Aorta (tissue), 5 donors: ENCODE measurements around the gene SHISA5. TPM values are rescaled to one million over a fixed set of nuclear protein-coding genes. Genes with fewer than 3 reads are reported as not detected.

Source experiments
- ATAC-seq: fragments of 200-7000 bp; cut with Tn5 transposase; one replicate; pipeline ENCODE4 v1.9.1; 2022; ENCODE audit warnings: moderate library complexity; ENCODE audit not compliant: low FRiP score
- DNase-seq, 2 donors: peaks; one replicate each; pipeline ENCODE4 v3.0.0-alpha.2; 2020
- H3K27ac ChIP-seq, 2 donors: one replicate each; pipeline ENCODE4 v1.5.1; 2013; ENCODE audit warnings: low read length in 2 of 2, mild to moderate bottlenecking in 2 of 2, moderate library complexity in 2 of 2, control low read depth in 1 of 2, inconsistent platforms in 1 of 2, low read depth in 1 of 2
- H3K27me3 ChIP-seq, 2 donors: one replicate each; pipeline ENCODE4 v1.6.1; 2013; ENCODE audit warnings: control low read depth in 1 of 2, low read length in 1 of 2, mild to moderate bottlenecking in 1 of 2, moderate library complexity in 1 of 2; ENCODE audit not compliant: insufficient read depth in 2 of 2, control insufficient read depth in 1 of 2
- H3K36me3 ChIP-seq, 2 donors: one replicate each; pipeline ENCODE4 v1.6.1; 2013; ENCODE audit warnings: control low read depth in 1 of 2, low read length in 1 of 2, mild to moderate bottlenecking in 1 of 2; ENCODE audit not compliant: insufficient read depth in 2 of 2, control insufficient read depth in 1 of 2
- H3K4me1 ChIP-seq, 2 donors: one replicate each; pipeline ENCODE4 v1.6.1; 2013; ENCODE audit warnings: low read length in 2 of 2, control low read depth in 1 of 2, mild to moderate bottlenecking in 1 of 2, moderate library complexity in 1 of 2; ENCODE audit not compliant: insufficient read depth in 2 of 2, control insufficient read depth in 1 of 2
- H3K4me3 ChIP-seq, 2 donors: one replicate each; pipeline ENCODE4 v1.5.1; 2013; ENCODE audit warnings: low read length in 2 of 2, control low read depth in 1 of 2, mild to moderate bottlenecking in 1 of 2
- H3K9me3 ChIP-seq: one replicate; pipeline ENCODE4 v1.6.1; 2013; ENCODE audit warnings: mild to moderate bottlenecking, low read length; ENCODE audit not compliant: control insufficient read depth
- WGBS, 2 donors: extraction: QIAGEN DNeasy Blood & Tissue Kit; methylation state at CpG; one replicate each; pipeline ENCODE4 v1.1.7; 2013; 5-methylcytosine and 5-hydroxymethylcytosine counted together
- intact Hi-C, 2 donors: fragments of 100-400 bp; cut with DNase I; formaldehyde crosslinking; loops; one replicate each; pipeline versions ENCODE4 v1.14.2 to v1.15.0; 2022
- polyA plus RNA-seq, 2 donors: library from polyadenylated mRNA; stranded (reverse); fragments of 200-250 nt; gene quantifications; one replicate each; pipeline ENCODE4 v1.2.3, GENCODE V29; 2013
- total RNA-seq, 2 donors: library from RNA; stranded (reverse); fragmentation: NEBNext Ultra II Directional; extraction: Animal tissue kit (Norgen Biotek cat#: 25700); gene quantifications; one replicate each; pipeline ENCODE4 v1.2.1, GENCODE V29; 2021
- donor health status: healthy with polysubstance abuse.
- donor health status: Bipolar disorder and iron deficiency.
- donor health status: DM: no; HTN: no; CAD: no.
- donor health status: DM: no; HTN: no; CAD: no.
- donor health status: DM: yes; HTN: yes; CAD: no.

Gene SHISA5
- total and polyA plus RNA-seq, 4 donors, result 64.2 to 183 (median 142) TPM

DNA sequence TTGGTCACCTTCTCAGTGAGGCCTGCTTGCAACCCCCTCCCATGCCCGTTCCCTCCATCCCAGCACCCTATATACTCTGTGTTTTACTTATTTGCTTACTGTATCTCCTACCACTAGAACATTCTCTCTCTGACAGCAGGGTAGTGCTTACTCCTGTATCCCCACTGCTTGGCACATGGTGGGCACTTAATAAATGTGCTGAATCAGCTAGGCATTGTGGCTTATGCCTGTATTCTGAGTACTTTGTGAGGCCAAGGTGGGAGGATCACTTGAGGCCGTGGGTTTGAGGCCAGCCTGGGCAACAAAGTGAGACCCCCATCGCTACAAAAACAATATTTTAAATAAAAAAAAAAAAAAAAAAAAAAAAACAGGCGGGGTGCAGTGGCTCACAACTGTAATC, 7.6 kb upstream of the SHISA5 start:
- intact Hi-C loops, result no loop called here
- Histone ChIP-seq H3K27ac (no peak overlapping the region), H3K36me3 (no peaks in the 10 kb centered on the region), H3K4me1 (no peaks in the 10 kb centered on the region), H3K4me3 (no peak overlapping the region), H3K9me3 (no peaks in the 10 kb centered on the region), H3K27me3 (no peaks in the 10 kb centered on the region)
- 86 to 91% methylated on average over 4 of the region's 4 CpGs for WGBS, 2 donors
- no peak for DNase-seq
- ATAC-seq, result no peak

DNA sequence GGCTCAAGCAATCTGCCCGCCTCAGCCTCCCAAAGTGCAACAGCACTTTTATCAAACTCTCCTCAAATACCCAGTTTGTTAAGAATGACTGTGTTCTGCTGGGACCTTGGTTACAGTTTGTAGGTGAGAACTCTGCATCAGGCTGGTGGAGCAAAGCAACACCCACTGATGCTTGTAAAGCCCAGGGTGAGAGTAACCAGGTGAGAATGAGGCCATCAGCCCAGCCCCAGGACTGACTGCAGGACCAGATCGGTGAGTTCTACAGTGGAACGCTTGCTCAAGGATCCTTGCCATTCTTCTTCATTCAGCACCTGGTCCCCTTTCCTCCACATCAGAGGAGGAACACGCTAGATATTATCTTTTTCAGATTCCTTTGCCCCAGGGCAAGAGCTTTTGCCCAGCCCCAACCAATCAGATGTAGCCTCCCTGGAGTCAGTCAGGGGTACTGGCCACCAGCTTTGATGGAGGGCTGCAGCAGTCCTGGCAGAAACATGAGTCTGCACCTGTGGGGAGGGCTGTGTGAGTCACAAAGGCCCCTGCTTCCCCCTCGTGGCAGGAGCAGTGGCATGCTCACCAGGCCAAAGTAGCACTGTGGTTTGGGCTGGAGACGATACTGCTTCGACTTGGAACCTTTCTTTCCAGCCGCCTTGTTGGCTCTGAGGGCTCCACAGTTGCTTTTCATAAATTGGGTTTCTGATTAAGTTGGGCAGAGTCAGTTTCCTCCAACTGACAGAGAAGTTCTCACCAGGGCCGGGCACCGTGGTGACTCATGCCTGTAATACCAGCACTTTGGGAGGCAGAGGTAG, 3.5 kb upstream of the SHISA5 start:
- WGBS, 2 donors, result 29 to 30% methylated on average over 10 of the region's 10 CpGs
- DNase-seq, result peak; percentile 73 to 83
- Histone ChIP-seq H3K27ac (peak overlapping the region in 1 of 2 donors; percentile 73), H3K36me3 (no peaks in the 10 kb centered on the region), H3K9me3 (no peaks in the 10 kb centered on the region), H3K4me1 (no peaks in the 10 kb centered on the region), H3K27me3 (no peaks in the 10 kb centered on the region), H3K4me3 (no peak overlapping the region)
- intact Hi-C loops, result loop anchor here (5.0 kb wide), 1 partner anchor 40 kb away; no protein-coding TSS in a partner anchor
- no peak for ATAC-seq

DNA sequence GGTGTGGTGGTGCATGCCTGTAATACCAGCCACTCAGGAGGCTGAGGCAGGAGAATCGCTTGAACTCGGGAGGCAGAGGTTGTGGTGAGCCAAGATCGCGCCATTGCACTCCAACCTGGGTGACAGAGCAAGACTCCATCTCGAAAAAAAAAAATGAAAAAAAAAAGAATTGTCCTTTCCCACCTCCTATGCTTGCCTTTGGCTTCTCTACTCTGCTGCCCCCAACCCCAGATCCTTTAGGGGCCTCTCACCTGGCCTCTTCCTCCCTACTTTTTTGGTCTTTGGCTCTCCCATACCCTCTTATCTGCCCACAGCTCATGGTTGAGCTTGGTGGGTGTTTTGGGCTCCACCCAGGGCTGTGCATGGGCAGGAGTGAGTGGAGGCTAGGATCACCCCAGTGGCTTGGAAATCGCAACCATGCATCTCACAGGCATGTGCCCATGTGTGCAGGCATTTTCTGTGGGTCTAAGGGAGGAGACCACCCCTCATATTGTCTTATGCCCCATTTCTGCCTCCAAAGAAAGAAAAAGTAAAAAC, 2.1 kb upstream of the SHISA5 start:
- WGBS, 2 donors, result 96 to 97% methylated on average over 6 of the region's 6 CpGs
- no peaks in the 10 kb centered on the region for H3K36me3 ChIP-seq
- no peaks in the 10 kb centered on the region for H3K9me3 ChIP-seq
- H3K4me3 ChIP-seq, result no peak overlapping the region
- no peak overlapping the region for H3K27ac ChIP-seq
- DNase-seq, result peak in 1 of 2 donors; percentile 7
- no peaks in the 10 kb centered on the region for H3K4me1 ChIP-seq
- intact Hi-C loops, result loop anchor here (5.0 kb wide), 1 partner anchor 41 kb away; no protein-coding TSS in a partner anchor
- ATAC-seq, result no peak
- H3K27me3 ChIP-seq, result no peaks in the 10 kb centered on the region

DNA sequence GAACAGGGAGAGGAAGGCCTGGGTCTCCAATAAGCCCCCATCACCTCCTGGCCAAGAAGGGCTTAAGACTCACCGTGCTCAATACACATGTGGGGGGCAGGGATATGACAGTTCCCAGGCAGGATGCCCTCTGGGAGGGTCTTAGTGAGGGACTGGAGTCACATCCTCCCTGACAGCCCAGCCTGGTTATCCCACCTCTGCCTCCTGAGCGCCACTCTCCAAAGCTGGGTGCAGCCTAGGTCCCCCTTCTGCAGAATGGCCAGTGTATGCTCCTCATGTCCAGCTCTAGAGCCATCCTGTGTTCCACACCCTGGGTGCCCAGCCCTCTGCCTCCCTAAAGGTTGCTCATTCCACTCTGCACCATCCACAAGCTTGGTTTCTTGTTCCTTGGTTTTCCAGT, 1.2 kb upstream of the SHISA5 start:
- Histone ChIP-seq H3K36me3 (no peaks in the 10 kb centered on the region), H3K4me3 (no peak overlapping the region), H3K4me1 (no peaks in the 10 kb centered on the region), H3K9me3 (no peaks in the 10 kb centered on the region), H3K27me3 (no peaks in the 10 kb centered on the region), H3K27ac (peak overlapping the region in 1 of 2 donors; percentile 99)
- no peak for ATAC-seq
- intact Hi-C loops, result loop anchor here (5.0 kb wide), 1 partner anchor 42 kb away; no protein-coding TSS in a partner anchor
- 74 to 80% methylated on average over 2 of the region's 2 CpGs for WGBS, 2 donors
- DNase-seq, result peak in 1 of 2 donors; percentile 68

DNA sequence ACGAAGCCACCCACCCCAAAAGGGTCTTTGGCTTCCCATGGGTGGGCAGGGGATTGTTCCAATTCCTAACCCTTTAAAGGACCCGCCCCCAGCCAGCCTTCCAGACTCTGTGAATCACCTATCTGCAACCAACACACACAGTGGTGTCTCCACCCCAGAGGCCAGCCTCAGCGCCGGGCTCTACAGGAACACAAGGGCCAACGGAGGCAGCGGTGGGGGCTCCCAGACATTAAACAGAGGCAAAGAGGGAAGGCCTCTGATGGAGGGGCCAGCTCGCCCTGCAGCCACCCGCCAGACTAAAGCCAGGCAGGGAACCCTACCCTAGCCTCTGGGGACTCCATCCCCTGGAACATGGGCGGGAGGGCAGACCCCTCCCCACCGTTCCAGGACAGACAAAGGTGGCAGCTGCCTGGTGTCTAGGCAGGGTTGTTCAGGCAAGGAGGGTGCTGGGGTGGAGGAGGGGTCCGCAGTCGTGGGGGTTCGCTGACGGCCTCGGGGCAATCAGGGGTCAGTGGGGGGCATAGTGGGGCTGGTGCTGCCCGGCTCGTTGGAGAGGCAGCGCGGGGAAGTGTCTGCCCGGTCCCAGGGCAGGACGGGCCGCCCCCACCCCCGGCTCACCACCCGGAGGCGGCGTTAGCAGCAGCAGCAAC, 448 bp downstream of the SHISA5 start:
- no peaks in the 10 kb centered on the region for H3K4me1 ChIP-seq
- H3K4me3 ChIP-seq, result peak overlapping the region; percentile 28 to 47
- no peaks in the 10 kb centered on the region for H3K36me3 ChIP-seq
- H3K27ac ChIP-seq, result peak overlapping the region; percentile 34 to 80
- intact Hi-C loops, result loop anchor here (1.0 to 5.0 kb wide), 3 partner anchors 30 to 37 kb away; a partner anchor contains a TSS
- ATAC-seq (peak; percentile 30), DNase-seq (peak; percentile 80 to 91)
- WGBS, 2 donors, result 2 to 3% methylated on average over 25 to 26 of the region's 26 CpGs
- H3K27me3 ChIP-seq, result no peaks in the 10 kb centered on the region
- H3K9me3 ChIP-seq, result no peaks in the 10 kb centered on the region

DNA sequence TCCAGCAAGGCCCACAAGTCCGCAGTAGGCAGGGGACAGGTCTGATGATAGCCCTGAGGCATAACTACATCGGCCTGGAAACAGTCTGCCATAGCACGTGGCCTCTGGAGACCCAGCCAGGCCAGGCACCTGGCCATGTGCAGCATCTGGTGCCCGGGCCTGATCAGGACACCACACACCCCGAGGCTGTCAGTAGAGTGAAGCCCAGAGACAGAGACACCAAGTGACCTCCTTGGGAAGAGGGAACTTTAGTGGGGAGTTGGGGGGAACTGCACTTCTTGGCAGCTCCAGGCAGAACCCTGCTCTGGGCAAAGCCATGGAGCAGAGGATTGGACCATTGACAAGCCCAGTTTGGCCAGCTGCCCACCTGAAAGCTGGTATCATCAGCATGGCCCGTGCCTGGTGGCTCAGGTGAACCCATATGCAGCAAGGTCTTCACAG, 1.2 kb downstream of the SHISA5 start:
- no peaks in the 10 kb centered on the region for H3K4me1 ChIP-seq
- peak; percentile 69 to 84 for DNase-seq
- no peaks in the 10 kb centered on the region for H3K9me3 ChIP-seq
- peak overlapping the region; percentile 24 to 80 for H3K27ac ChIP-seq
- H3K27me3 ChIP-seq, result no peaks in the 10 kb centered on the region
- H3K36me3 ChIP-seq, result no peaks in the 10 kb centered on the region
- no peak for ATAC-seq
- intact Hi-C loops, result loop anchor here in 1 of 2 donors (5.0 kb wide), 1 partner anchor 35 kb away; a partner anchor contains a TSS
- 9 to 16% methylated on average over 6 of the region's 6 CpGs for WGBS, 2 donors
- H3K4me3 ChIP-seq, result no peak overlapping the region

DNA sequence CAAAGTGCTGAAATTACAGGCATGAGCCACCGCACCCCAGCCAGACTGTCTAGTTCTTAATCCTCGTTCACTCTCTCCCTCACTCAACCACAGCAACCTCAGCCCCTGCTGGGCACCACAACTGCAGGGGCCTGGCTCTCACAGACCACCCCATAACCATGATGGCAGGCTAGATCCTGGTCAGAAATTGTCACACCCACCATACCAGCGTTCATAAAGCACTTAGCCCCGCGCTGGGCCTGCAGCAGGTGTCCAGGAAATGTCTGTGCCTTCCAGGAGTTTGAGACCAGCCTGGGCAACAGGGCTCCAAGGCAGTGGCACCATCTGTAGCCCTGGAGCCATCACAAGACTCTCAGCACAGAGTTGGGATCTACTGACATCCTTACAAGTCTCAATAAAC, 1.9 kb downstream of the SHISA5 start:
- DNase-seq (peak in 1 of 2 donors; percentile 46), ATAC-seq (no peak)
- no peak overlapping the region for H3K27ac ChIP-seq
- H3K36me3 ChIP-seq, result no peaks in the 10 kb centered on the region
- H3K4me1 ChIP-seq, result no peaks in the 10 kb centered on the region
- WGBS, 2 donors, result 87 to 89% methylated on average over 5 of the region's 5 CpGs
- intact Hi-C loops, result loop anchor here in 1 of 2 donors (5.0 kb wide), 1 partner anchor 35 kb away; a partner anchor contains a TSS
- H3K9me3 ChIP-seq, result no peaks in the 10 kb centered on the region
- H3K27me3 ChIP-seq, result no peaks in the 10 kb centered on the region
- H3K4me3 ChIP-seq, result no peak overlapping the region

DNA sequence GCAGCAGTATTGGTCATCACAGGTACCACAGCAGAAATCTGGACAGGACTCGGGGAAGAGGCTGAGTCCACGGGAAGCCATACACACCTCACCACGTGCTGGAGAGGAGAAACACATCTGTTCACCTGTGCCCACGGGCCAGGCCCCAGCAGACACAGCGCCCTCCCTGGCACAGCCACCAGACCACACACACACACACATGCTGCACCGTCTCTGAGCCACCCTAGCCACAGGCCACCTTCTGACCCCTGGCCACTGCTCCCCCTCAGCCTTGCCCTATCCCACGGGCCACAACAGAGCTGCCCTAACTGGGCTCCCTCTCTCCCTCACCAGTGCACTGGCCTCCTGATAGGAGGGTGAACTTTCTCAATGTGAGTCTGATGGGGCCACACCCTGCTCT, 2.8 kb downstream of the SHISA5 start:
- no peak overlapping the region for H3K27ac ChIP-seq
- intact Hi-C loops, result loop anchor here in 1 of 2 donors (5.0 kb wide), 1 partner anchor 34 kb away; a partner anchor contains a TSS

More for the DNA sequence above, 2.8 kb downstream of the SHISA5 start:
- no peaks in the 10 kb centered on the region for H3K9me3 ChIP-seq
- H3K4me3 ChIP-seq, result no peak overlapping the region
- no peaks in the 10 kb centered on the region for H3K27me3 ChIP-seq
- H3K36me3 ChIP-seq, result no peaks in the 10 kb centered on the region
- peak in 1 of 2 donors; percentile 63 for DNase-seq
- ATAC-seq, result no peak
- H3K4me1 ChIP-seq, result no peaks in the 10 kb centered on the region
- 89 to 93% methylated on average over 7 of the region's 7 CpGs for WGBS, 2 donors
